Stimulated activated CD8-positive, alpha-beta memory T cell treated with anti-CD3 and anti-CD28 coated beads, Interleukin-15, amount 100 ng/mL, for 1 hour (primary cell): Measurements from ENCODE around the gene DHX32.

Experiments
- DNase-seq: peaks from one replicate; pipeline ENCODE4 v3.0.0-alpha.2; 2020; ENCODE audit warnings: low read depth

Gene DHX32

GRCh38 chr10:125802739-125803138, 78.4 kb downstream of the DHX32 start:
- no peak for DNase-seq

- DNase-seq: no peak
These were observed 79.0 kb downstream of the DHX32 start for GRCh38 chr10:125802131-125802530.

- no peak for DNase-seq
These were observed 79.5 kb downstream of the DHX32 start for GRCh38 chr10:125801574-125801973.

- no peak for DNase-seq
These were observed 81.5 kb downstream of the DHX32 start for GRCh38 chr10:125799451-125800182.

GRCh38 chr10:125797994-125798662, 83.0 kb downstream of the DHX32 start:
- DNase-seq: no peak

GRCh38 chr10:125797424-125797823, 83.7 kb downstream of the DHX32 start:
- no peak for DNase-seq

- DNase-seq: no peak
These were observed 85.4 kb downstream of the DHX32 start for GRCh38 chr10:125795637-125796190.

GRCh38 chr10:125795128-125795527, 86.0 kb downstream of the DHX32 start:
- DNase-seq: no peak

- DNase-seq: no peak
These were observed 88.5 kb downstream of the DHX32 start for GRCh38 chr10:125792342-125793300.

GRCh38 chr10:125788156-125789034, 92.7 kb downstream of the DHX32 start:
- no peak for DNase-seq
